HepG2 (cell line): ENCODE data around the gene IGF2BP1. TPM values are rescaled to one million over a fixed set of nuclear protein-coding genes. Genes with fewer than 3 reads are reported as not detected.

Source experiments
- ATF3 ChIP-seq: sonication (generic); formaldehyde crosslinking; IDR thresholded peaks from 2 replicates; pipeline ENCODE4 v1.4.0; 2020; ENCODE audit warnings: missing genetic modification reagents
- DDIT3 ChIP-seq: sonication (generic); formaldehyde crosslinking; IDR thresholded peaks from 2 replicates; pipeline ENCODE4 v1.4.0; 2020; ENCODE audit warnings: mild to moderate bottlenecking, missing genetic modification reagents
- GLMP ChIP-seq: sonication (generic); formaldehyde crosslinking; IDR thresholded peaks from 2 replicates; pipeline ENCODE4 v1.9.0; 2021; ENCODE audit warnings: missing genetic modification reagents, mild to moderate bottlenecking, borderline replicate concordance
- HDAC6 ChIP-seq: fragments of 200-600 bp; sonication (generic); IDR thresholded peaks from 2 replicates; pipeline ENCODE4 v1.7.0; 2017; ENCODE audit warnings: mild to moderate bottlenecking, antibody characterized with exemption, low read length, low read depth
- KDM5B ChIP-seq: sonication (generic); formaldehyde crosslinking; IDR thresholded peaks from 2 replicates; pipeline ENCODE4 v1.4.0; 2020; ENCODE audit warnings: missing genetic modification reagents, mild to moderate bottlenecking, borderline replicate concordance
- NFE2L1 ChIP-seq: sonication (generic); formaldehyde crosslinking; IDR thresholded peaks from 2 replicates; pipeline ENCODE4 v1.4.0; 2020; ENCODE audit warnings: missing genetic modification reagents, mild to moderate bottlenecking, borderline replicate concordance
- PATZ1 ChIP-seq: sonication (generic); formaldehyde crosslinking; IDR thresholded peaks from 2 replicates; pipeline ENCODE4 v1.4.0; 2020; ENCODE audit warnings: missing genetic modification reagents
- RAD51 ChIP-seq: fragments of 450-650 bp; IDR thresholded peaks from 2 replicates; pipeline ENCODE4 v1.6.1; 2016; ENCODE audit warnings: borderline replicate concordance
- SATB2 ChIP-seq: sonication (generic); formaldehyde crosslinking; IDR thresholded peaks from 2 replicates; pipeline ENCODE4 v1.5.0; 2020; ENCODE audit warnings: missing genetic modification reagents
- USF2 ChIP-seq, 2 experiments: sonication (generic) in 1 of 2; formaldehyde crosslinking in 1 of 2; IDR thresholded peaks; 2 replicates each; pipeline versions ENCODE4 v1.5.1 to v1.6.1; 2011 to 2020; ENCODE audit warnings: borderline replicate concordance in 1 of 2, low read depth in 1 of 2, low read length in 1 of 2, mild to moderate bottlenecking in 1 of 2, missing genetic modification reagents in 1 of 2, moderate library complexity in 1 of 2
- ZBTB33 ChIP-seq: sonication (generic); formaldehyde crosslinking; IDR thresholded peaks from 2 replicates; pipeline ENCODE4 v1.4.0; 2020; ENCODE audit warnings: missing genetic modification reagents
- ZNF44 ChIP-seq: sonication (generic); formaldehyde crosslinking; IDR thresholded peaks from 2 replicates; pipeline ENCODE4 v1.5.1; 2020; ENCODE audit warnings: mild to moderate bottlenecking, missing genetic modification reagents
- ZNF441 ChIP-seq: sonication (generic); formaldehyde crosslinking; IDR thresholded peaks from 2 replicates; pipeline ENCODE4 v1.7.0; 2021; ENCODE audit warnings: missing genetic modification reagents, borderline replicate concordance
- ZNF782 ChIP-seq: sonication (generic); formaldehyde crosslinking; IDR thresholded peaks from 2 replicates; pipeline ENCODE4 v1.4.0; 2020; ENCODE audit warnings: missing genetic modification reagents, mild to moderate bottlenecking, borderline replicate concordance
- ZSCAN29 ChIP-seq: sonication (generic); formaldehyde crosslinking; conservative IDR thresholded peaks from 2 replicates; pipeline ENCODE4 v1.4.0; 2020; ENCODE audit warnings: mild to moderate bottlenecking, missing genetic modification reagents
- polyA plus RNA-seq, 8 experiments: library from polyadenylated mRNA; depleted of rRNA in 3 of 8; stranded (reverse) in 7 of 8; unstranded in 1 of 8; fragments of >200 nt; fragmentation: Illumina TruSeq in 4 of 8; extraction: Trizol in 4 of 8; gene quantifications; 2 replicates each; pipeline versions ENCODE4 v1.2.1 to v1.2.3, GENCODE V29; 2011 to 2016; ENCODE audit warnings: low read depth in 4 of 8, missing spikeins in 1 of 8, mixed read lengths in 1 of 8; ENCODE audit not compliant: insufficient read depth in 1 of 8
- total RNA-seq, 5 experiments: library from RNA; depleted of rRNA; stranded (reverse); fragments of >200 nt; fragmentation: Illumina TruSeq; extraction: Trizol; gene quantifications; 2 replicates each; pipeline ENCODE4 v1.2.3, GENCODE V29; 2016; ENCODE audit warnings: low read depth in 1 of 5
- TF ChIP-seq, protein P1 (sequence below): sonication (generic); formaldehyde crosslinking; IDR thresholded peaks from 2 replicates; pipeline ENCODE4 v1.4.0; 2020; ENCODE audit warnings: missing genetic modification reagents, mild to moderate bottlenecking, borderline replicate concordance

Gene IGF2BP1
- total and polyA plus RNA-seq, 2 of the 13 experiments (the other 11 are each of a cell fraction or from before 2014, with no cell fraction given): 29.7 to 75.1 TPM

DNA sequence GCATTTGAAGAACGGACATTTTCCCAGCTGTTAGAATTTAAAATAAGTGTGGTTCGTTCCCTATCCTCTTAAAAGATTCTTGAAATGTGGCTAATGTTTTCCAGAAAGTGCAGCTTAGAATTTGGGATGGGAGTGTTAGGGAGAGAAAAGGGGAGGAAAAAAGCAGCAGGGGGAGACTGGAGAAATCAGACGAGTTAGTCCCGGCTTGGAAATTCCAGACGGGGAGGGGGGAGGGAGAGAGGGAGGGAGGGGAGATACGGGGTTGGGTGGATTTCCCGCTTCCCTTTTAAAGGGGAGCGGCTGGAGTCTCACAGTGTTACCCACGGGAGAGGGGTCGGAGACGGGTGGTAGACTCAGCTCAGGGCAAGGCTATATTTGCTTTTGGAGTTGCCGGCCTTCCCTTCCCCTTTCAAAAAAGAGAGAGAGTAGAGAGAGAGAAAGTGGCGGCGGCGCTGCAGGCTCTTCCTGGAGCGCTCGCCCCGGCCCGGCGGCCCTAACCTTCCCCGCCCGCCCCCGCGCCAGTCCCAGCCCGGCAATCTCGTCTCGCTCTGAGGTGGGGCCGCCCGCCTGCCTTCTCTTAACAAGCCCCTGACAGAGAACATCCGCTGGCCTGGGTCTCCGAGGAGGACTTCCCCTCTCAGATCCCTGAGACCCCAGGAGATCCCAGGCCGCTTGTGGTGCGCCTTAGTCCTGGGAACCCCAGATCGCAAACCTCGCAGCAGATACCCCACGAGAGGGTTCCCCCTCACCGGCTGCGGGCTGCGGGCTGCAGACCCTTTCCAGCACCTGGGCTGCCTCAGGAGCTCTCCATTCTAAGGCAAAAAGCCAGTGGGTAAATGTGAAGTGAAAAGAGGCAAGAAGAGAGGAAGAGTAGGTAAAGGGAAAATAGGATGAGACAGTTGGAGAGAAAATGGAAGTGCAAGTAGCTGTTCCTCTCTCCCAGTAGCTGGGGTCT lies 6.6 kb downstream of the IGF2BP1 start (continued):
- TF ChIP-seq USF2 (IDR thresholded peaks at IDR 0.05; ENCODE audit: low read depth, low read length): no peak
- TF ChIP-seq USF2 (CRISPR knock-in tag; IDR thresholded peaks at IDR 0.05; ENCODE audit: borderline replicate concordance): no peak
- TF ChIP-seq ZNF441 (CRISPR knock-in tag): no peak
- TF ChIP-seq, protein P1, sequence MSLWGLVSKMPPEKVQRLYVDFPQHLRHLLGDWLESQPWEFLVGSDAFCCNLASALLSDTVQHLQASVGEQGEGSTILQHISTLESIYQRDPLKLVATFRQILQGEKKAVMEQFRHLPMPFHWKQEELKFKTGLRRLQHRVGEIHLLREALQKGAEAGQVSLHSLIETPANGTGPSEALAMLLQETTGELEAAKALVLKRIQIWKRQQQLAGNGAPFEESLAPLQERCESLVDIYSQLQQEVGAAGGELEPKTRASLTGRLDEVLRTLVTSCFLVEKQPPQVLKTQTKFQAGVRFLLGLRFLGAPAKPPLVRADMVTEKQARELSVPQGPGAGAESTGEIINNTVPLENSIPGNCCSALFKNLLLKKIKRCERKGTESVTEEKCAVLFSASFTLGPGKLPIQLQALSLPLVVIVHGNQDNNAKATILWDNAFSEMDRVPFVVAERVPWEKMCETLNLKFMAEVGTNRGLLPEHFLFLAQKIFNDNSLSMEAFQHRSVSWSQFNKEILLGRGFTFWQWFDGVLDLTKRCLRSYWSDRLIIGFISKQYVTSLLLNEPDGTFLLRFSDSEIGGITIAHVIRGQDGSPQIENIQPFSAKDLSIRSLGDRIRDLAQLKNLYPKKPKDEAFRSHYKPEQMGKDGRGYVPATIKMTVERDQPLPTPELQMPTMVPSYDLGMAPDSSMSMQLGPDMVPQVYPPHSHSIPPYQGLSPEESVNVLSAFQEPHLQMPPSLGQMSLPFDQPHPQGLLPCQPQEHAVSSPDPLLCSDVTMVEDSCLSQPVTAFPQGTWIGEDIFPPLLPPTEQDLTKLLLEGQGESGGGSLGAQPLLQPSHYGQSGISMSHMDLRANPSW (CRISPR knock-in tag): no peak
- no peak for TF ChIP-seq ZNF44 (CRISPR knock-in tag)
- TF ChIP-seq ZBTB33 (CRISPR knock-in tag): no peak
- TF ChIP-seq HDAC6: no peak
- peak; percentile 76 for TF ChIP-seq PATZ1
- no peak for TF ChIP-seq ATF3 (CRISPR knock-in tag)
- TF ChIP-seq SATB2 (CRISPR knock-in tag): no peak
- TF ChIP-seq ZNF782 (CRISPR knock-in tag): no peak
- peak; percentile 38; the same call in 1 of the 2 replicates for TF ChIP-seq KDM5B (CRISPR knock-in tag)
- TF ChIP-seq DDIT3 (CRISPR knock-in tag): no peak
- TF ChIP-seq RAD51: no peak
- TF ChIP-seq NFE2L1: no peak
- TF ChIP-seq GLMP (CRISPR knock-in tag): no peak
- TF ChIP-seq ZSCAN29 (CRISPR knock-in tag): no peak
